Gastrocnemius medialis (tissue), 4 donors: ENCODE results near the gene CWC27. TPM values are rescaled to one million over a fixed set of nuclear protein-coding genes. Genes with fewer than 3 reads are reported as not detected.

Experiments
- ATAC-seq, 2 donors: fragments of 150-250 bp; one replicate each; pipeline ENCODE4 v1.9.1; 2016
- DNase-seq, 2 donors: peaks; one replicate each; pipeline ENCODE4 v3.0.0-alpha.2; 2019
- H3K27ac ChIP-seq, 4 donors: fragments of 200-600 bp; sonication (generic); 1 replicate in 1 of 4; 2 replicates in 3 of 4; pipeline ENCODE4 v1.5.1; 2016 to 2018; ENCODE audit warnings: mild to moderate bottlenecking in 2 of 4, moderate library complexity in 1 of 4
- H3K27me3 ChIP-seq, 3 donors: fragments of 200-600 bp; sonication (generic) in 2 of 3; 1 replicate in 1 of 3; 2 replicates in 2 of 3; pipeline versions ENCODE4 v1.5.1 to v1.6.0; 2016 to 2019; ENCODE audit warnings: mild to moderate bottlenecking in 1 of 3, moderate library complexity in 1 of 3
- H3K36me3 ChIP-seq, 2 donors: fragments of 200-600 bp; sonication (generic) in 1 of 2; one replicate each; pipeline ENCODE4 v1.5.1; 2017 to 2018
- H3K4me1 ChIP-seq, 2 donors: fragments of 200-600 bp; sonication (generic) in 1 of 2; one replicate each; pipeline ENCODE4 v1.5.1; 2016 to 2017; ENCODE audit warnings: mild to moderate bottlenecking in 2 of 2
- H3K4me3 ChIP-seq, 4 donors: fragments of 200-600 bp; sonication (generic) in 3 of 4; 1 replicate in 1 of 4; 2 replicates in 3 of 4; pipeline ENCODE4 v1.5.1; 2016 to 2019; ENCODE audit warnings: mild to moderate bottlenecking in 2 of 4
- H3K9me3 ChIP-seq, 3 donors: fragments of 200-600 bp; sonication (generic) in 2 of 3; 1 replicate in 1 of 3; 2 replicates in 2 of 3; pipeline ENCODE4 v1.5.1; 2016 to 2019
- POLR2A ChIP-seq, 2 donors: fragments of 450-650 bp; IDR thresholded peaks; one replicate each; pipeline ENCODE4 v1.6.1; 2017; ENCODE audit warnings: antibody characterized with exemption in 2 of 2, mild to moderate bottlenecking in 2 of 2, moderate library complexity in 2 of 2
- in situ Hi-C, 4 donors: fragments of 200-750 bp; cut with MboI; loops; one replicate each; pipeline versions ENCODE4 v1.15.0 to v1.8.0; 2017; ENCODE audit warnings: low sequenced_read_pairs in 4 of 4
- intact Hi-C: fragments of 100-400 bp; cut with DNase I; formaldehyde crosslinking; loops from one replicate; pipeline ENCODE4 v1.15.1; 2023; ENCODE audit warnings: low total_unique reads
- total RNA-seq, 4 donors: library from RNA; depleted of rRNA; stranded (reverse); fragments of >200 nt; gene quantifications; one replicate each; pipeline versions ENCODE4 v1.1.0 to v1.2.3, GENCODE V29; 2016
- TF ChIP-seq, protein P1 (sequence below), 5 experiments: fragments of 450-650 bp in 3 of 5; fragments of 200-600 bp in 2 of 5; sonication (generic) in 2 of 5; IDR thresholded peaks in 4 of 5; conservative IDR thresholded peaks in 1 of 5; 1 replicate in 4 of 5; 2 replicates in 1 of 5; pipeline ENCODE4 v1.5.1; 2016 to 2019; ENCODE audit warnings: antibody characterized with exemption in 5 of 5, mild to moderate bottlenecking in 3 of 5, moderate library complexity in 3 of 5

CWC27 gene
- total RNA-seq: 10 to 100 TPM in 1 of 4 donors, 1 to 10 TPM in 3; 8.4 to 10.7 (median 8.6) TPM

DNA sequence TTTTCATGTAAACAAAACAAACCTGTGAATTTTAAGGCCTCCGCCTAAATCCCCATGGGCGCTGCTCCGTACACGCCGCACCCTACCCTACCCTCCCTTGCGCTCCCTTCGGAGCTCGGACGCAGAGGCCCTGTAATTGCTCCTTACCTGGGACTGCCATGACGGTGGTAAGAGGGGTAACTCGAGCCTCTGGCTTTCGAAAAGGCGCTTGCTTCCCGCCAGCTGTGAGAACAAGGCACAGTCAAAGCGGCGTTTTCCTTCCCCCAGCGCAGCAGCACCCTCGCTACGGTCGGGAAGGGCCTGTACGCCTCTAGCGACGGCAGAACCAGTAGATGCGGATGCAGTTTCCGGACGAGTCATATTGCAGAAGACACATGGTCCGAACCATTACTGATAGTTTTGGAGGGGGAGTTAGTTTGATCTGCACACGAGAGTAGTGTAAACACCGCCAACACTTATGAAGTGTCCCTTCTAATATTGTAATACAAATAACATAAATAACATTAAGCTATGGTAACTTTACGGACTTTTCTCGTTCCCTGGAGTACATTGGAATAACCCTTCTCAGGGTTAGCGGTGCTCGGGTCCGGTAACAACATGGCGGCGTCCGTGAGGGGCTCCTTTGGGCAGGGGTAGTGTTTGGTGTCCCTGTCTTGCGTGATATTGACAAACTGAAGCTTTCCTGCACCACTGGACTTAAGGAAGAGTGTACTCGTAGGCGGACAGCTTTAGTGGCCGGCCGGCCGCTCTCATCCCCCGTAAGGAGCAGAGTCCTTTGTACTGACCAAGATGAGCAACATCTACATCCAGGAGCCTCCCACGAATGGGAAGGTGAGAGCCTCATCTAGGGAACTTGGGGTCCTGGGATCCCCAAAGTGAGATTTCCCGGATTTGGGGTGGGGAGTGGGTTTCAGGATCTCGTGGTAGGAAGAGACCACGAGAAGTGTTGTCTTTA is at the start of gene CWC27, which contains the start of gene SREK1IP1:
Gene CWC27 (plus strand): TSS at position 573 of the 955 bp plus-strand sequence. CDS start 217 bp downstream, at position 790.
Gene SREK1IP1 (minus strand): TSS at position 334 of the 955 bp plus-strand sequence. CDS start 174 bp downstream, at position 160.
- H3K4me1 ChIP-seq: peaks cover 31 to 52% of the 10 kb centered on the region in 2 donors
- in situ Hi-C loops: no loop called here
- ATAC-seq: peak; percentile 99 to 100
- no peaks in the 10 kb centered on the region for H3K9me3 ChIP-seq
- H3K27ac ChIP-seq: peak within 1 kb of the TSS; percentile 88 to 91 (median 88)
- no peaks in the 10 kb centered on the region for H3K36me3 ChIP-seq
- intact Hi-C loops: loop anchor here (2.0 to 5.0 kb wide), 3 partner anchors 131 to 794 kb away; partner anchors contain the start of genes CENPK and PPWD1
- H3K4me3 ChIP-seq: peak within 1 kb of the TSS; percentile 82 to 88 (median 83)
- DNase-seq: peak; percentile 74 to 84
- TF ChIP-seq POLR2A (IDR thresholded peaks at IDR 0.05): peak; percentile 46 to 60
- TF ChIP-seq, protein P1, sequence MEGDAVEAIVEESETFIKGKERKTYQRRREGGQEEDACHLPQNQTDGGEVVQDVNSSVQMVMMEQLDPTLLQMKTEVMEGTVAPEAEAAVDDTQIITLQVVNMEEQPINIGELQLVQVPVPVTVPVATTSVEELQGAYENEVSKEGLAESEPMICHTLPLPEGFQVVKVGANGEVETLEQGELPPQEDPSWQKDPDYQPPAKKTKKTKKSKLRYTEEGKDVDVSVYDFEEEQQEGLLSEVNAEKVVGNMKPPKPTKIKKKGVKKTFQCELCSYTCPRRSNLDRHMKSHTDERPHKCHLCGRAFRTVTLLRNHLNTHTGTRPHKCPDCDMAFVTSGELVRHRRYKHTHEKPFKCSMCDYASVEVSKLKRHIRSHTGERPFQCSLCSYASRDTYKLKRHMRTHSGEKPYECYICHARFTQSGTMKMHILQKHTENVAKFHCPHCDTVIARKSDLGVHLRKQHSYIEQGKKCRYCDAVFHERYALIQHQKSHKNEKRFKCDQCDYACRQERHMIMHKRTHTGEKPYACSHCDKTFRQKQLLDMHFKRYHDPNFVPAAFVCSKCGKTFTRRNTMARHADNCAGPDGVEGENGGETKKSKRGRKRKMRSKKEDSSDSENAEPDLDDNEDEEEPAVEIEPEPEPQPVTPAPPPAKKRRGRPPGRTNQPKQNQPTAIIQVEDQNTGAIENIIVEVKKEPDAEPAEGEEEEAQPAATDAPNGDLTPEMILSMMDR (IDR thresholded peaks at IDR 0.05 in 4 of 5, conservative IDR thresholded peaks at IDR 0.05 in 1 of 5): peak in 3 of 5 experiments; percentile 18 to 36 (median 29)
- no peaks in the 10 kb centered on the region for H3K27me3 ChIP-seq

- intact Hi-C loops (no loop called here), in situ Hi-C loops (no loop called here)
- ATAC-seq: no peak
- Histone ChIP-seq H3K36me3 (peaks cover 0 to 43% of the 10 kb centered on the region in 2 donors), H3K27me3 (no peaks in the 10 kb centered on the region), H3K4me3 (no peak overlapping the region), H3K27ac (no peak overlapping the region), H3K9me3 (no peaks in the 10 kb centered on the region), H3K4me1 (no peaks in the 10 kb centered on the region)
- TF ChIP-seq, protein P1 (IDR thresholded peaks at IDR 0.05 in 4 of 5, conservative IDR thresholded peaks at IDR 0.05 in 1 of 5): no peak
- no peak for TF ChIP-seq POLR2A (IDR thresholded peaks at IDR 0.05)
- DNase-seq: no peak
Measured at GRCh38 chr5:64722588-64722987, 46.1 kb upstream of the CWC27 start.

DNA sequence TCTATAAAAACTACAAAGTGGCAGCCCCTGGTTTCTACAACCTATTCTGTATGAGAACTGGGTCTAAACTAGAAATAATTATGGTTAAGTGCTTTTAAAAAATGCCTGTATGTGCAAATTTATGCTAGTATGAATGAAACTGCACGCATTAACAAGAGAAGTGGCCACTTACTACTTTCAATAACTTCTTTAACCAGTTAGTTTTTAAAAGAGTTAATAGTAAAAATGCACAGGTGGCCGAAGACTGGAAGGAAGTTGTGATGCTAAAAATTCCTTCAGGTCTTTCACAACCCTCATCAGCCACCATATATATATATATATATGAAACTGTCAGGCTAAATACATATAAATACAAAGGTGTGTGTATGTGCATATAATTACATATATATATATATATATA is 41.6 kb upstream of the CWC27 start:
- ATAC-seq (no peak), DNase-seq (no peak)
- H3K4me3 ChIP-seq: no peak overlapping the region
- H3K27ac ChIP-seq: no peak overlapping the region
- H3K36me3 ChIP-seq: peaks cover 0 to 46% of the 10 kb centered on the region in 2 donors
- TF ChIP-seq, protein P1 (IDR thresholded peaks at IDR 0.05 in 4 of 5, conservative IDR thresholded peaks at IDR 0.05 in 1 of 5): no peak
- no peak for TF ChIP-seq POLR2A (IDR thresholded peaks at IDR 0.05)
- in situ Hi-C loops: no loop called here
- intact Hi-C loops: no loop called here
- H3K9me3 ChIP-seq: no peaks in the 10 kb centered on the region
- no peaks in the 10 kb centered on the region for H3K27me3 ChIP-seq
- H3K4me1 ChIP-seq: no peaks in the 10 kb centered on the region

DNA sequence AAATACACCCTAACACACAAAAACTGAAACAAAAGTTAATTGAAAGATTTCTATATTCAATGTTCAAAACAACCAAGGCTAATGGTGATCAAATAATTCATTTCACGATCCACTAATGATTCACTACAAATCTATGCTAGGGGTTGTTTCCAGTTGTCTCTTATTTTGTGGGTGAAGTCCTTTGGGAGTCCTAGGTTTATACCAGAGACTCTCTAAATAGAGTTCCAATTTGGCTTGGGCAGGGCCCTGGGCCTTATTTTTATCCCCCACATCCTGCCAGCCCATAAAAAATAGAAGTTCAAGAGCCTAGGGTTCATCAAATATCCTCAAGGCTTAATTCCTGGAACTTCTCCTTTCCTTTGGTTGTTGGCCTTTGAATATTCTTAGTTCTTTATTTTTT is 26.3 kb upstream of the CWC27 start:
- intact Hi-C loops: no loop called here
- Histone ChIP-seq H3K27ac (no peak overlapping the region), H3K27me3 (no peaks in the 10 kb centered on the region), H3K4me1 (peaks cover 7 to 13% of the 10 kb centered on the region in 2 donors), H3K4me3 (no peak overlapping the region), H3K36me3 (peaks cover 0 to 6% of the 10 kb centered on the region in 2 donors), H3K9me3 (no peaks in the 10 kb centered on the region)
- DNase-seq: no peak
- no peak for TF ChIP-seq POLR2A (IDR thresholded peaks at IDR 0.05)
- TF ChIP-seq, protein P1 (IDR thresholded peaks at IDR 0.05 in 4 of 5, conservative IDR thresholded peaks at IDR 0.05 in 1 of 5): no peak
- no peak for ATAC-seq
- in situ Hi-C loops: no loop called here
